Measurements from ENCODE around the gene SLC12A8. TPM values are rescaled to one million over a fixed set of nuclear protein-coding genes. Genes with fewer than 3 reads are reported as not detected.

SLC12A8 gene
- total and polyA plus RNA-seq, 2 of the 13 experiments (the other 11 are each of a cell fraction or from before 2014, with no cell fraction given), result 0.44 to 0.71 TPM

DNA sequence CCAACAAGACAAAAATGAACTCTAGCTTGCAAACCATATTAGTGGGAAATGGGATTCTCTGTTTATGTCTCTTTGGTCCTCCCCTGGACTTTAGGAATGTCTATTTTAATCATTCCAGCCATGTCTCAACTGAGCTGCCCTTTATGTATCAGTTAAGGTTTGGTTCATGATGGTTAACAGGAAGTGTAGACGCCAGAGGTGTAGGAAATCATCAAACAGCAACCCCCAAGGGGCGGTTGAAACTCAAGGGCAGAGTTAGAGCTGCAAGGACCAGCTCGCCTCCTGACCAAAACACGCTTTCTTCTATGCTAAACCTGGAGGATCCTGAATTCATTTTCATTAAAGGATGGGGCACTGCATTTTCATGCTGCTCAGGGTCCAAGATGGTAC, 103.0 kb downstream of the SLC12A8 start:
- TF ChIP-seq, protein P1, sequence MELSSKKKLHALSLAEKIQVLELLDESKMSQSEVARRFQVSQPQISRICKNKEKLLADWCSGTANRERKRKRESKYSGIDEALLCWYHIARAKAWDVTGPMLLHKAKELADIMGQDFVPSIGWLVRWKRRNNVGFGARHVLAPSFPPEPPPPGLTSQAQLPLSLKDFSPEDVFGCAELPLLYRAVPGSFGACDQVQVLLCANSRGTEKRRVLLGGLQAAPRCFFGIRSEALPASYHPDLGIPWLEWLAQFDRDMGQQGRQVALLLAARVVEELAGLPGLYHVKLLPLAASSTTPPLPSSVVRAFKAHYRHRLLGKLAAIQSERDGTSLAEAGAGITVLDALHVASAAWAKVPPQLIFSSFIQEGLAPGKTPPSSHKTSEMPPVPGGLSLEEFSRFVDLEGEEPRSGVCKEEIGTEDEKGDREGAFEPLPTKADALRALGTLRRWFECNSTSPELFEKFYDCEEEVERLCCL (CRISPR knock-in tag; IDR thresholded peaks at IDR 0.05; ENCODE audit: borderline replicate concordance), result no peak
- TF ChIP-seq ZNF337 (CRISPR knock-in tag; IDR thresholded peaks at IDR 0.05; ENCODE audit: borderline replicate concordance, low read depth), result no peak
- TF ChIP-seq RERE (CRISPR knock-in tag; IDR thresholded peaks at IDR 0.05; ENCODE audit: low read depth), result no peak
- no peak for TF ChIP-seq MLLT10 (CRISPR knock-in tag; IDR thresholded peaks at IDR 0.05)
- no peak for TF ChIP-seq SRSF4 (IDR thresholded peaks at IDR 0.05; ENCODE audit: low read depth, low read length, poor library complexity, severe bottlenecking)
- TF ChIP-seq FOXA3 (CRISPR knock-in tag; IDR thresholded peaks at IDR 0.05), result no peak
- no peak for TF ChIP-seq ETS1 (CRISPR knock-in tag; IDR thresholded peaks at IDR 0.05)
- Histone ChIP-seq H3K4me2 (ENCODE audit: low read depth, low read length) (no peak overlapping the region), H4K20me1 (ENCODE audit: insufficient read depth, low read length) (no peaks in the 10 kb centered on the region), H3K36me3 (replicated peaks in 1 of 2; ENCODE audit: control insufficient read depth in 1 of 2, insufficient read depth in 2 of 2, low read length in 2 of 2) (no peaks in the 10 kb centered on the region), H3K4me1 (ENCODE audit: insufficient read depth, low read length) (no peaks in the 10 kb centered on the region), H3K4me3 (replicated peaks in 1 of 3; ENCODE audit: insufficient read depth in 1 of 3, low read depth in 2 of 3, low read length in 3 of 3) (no peak overlapping the region), H3K9ac (ENCODE audit: insufficient read depth, low read depth, low read length) (no peak overlapping the region), H3K79me2 (ENCODE audit: insufficient read depth, low read length) (no peaks in the 10 kb centered on the region), H3K27ac (ENCODE audit: extremely low read length, insufficient read depth, low read length) (no peak overlapping the region), H3K9me3 (ENCODE audit: low read length) (no peaks in the 10 kb centered on the region), H3K27me3 (ENCODE audit: control insufficient read depth in 1 of 2, insufficient read depth in 2 of 2, low read length in 2 of 2) (peaks cover 0 to 9% of the 10 kb centered on the region in 2 experiments; a peak in 2 of 5 replicates), H2AFZ (ENCODE audit: low read length) (no peak overlapping the region)
- POLR2A ChIA-PET, result no interaction called here
- no TSS peak for BruUV-seq (replicated peaks)
- no peak for ATAC-seq
- in situ Hi-C loops (cut with HindIII; ENCODE audit: extremely low pct_ligation_motif_present, low pct_unique_long_range_greater_than_20kb) (no loop called here), intact Hi-C loops (cut with micrococcal nuclease; ENCODE audit: unreplicated experiment) (no loop called here)
- CTCF ChIA-PET (ENCODE audit: low intra/inter-chr PET ratio, low total read pairs), result no interaction called here
- WGBS (ENCODE audit: low lambda C conversion rate), result 38% methylated on average over 4 of the region's 4 CpGs
- DNase-seq (ENCODE audit: low spot score), result no peak
- FAIRE-seq, result no peak

All from HepG2 (cell line).